Thyroid gland (tissue), 4 donors: ENCODE data around the gene MYO16. TPM values are rescaled to one million over a fixed set of nuclear protein-coding genes. Genes with fewer than 3 reads are reported as not detected.

ENCODE experiments used
- DNase-seq, 2 donors: peaks; one replicate each; pipeline ENCODE4 v3.0.0-alpha.2; 2019
- H3K27ac ChIP-seq, 3 donors: fragments of 200-600 bp; sonication (generic); 1 replicate in 2 of 3; 2 replicates in 1 of 3; pipeline ENCODE4 v1.5.1; 2016 to 2019; ENCODE audit warnings: mild to moderate bottlenecking in 1 of 3, moderate library complexity in 1 of 3
- H3K27me3 ChIP-seq: fragments of 200-600 bp; sonication (generic); one replicate; pipeline ENCODE4 v1.5.1; 2019
- H3K36me3 ChIP-seq, 2 donors: fragments of 200-600 bp; sonication (generic); one replicate each; pipeline ENCODE4 v1.5.1; 2016 to 2019
- H3K4me1 ChIP-seq, 2 donors: fragments of 200-600 bp; sonication (generic); one replicate each; pipeline ENCODE4 v1.5.1; 2017 to 2019
- H3K4me3 ChIP-seq, 3 donors: fragments of 200-600 bp; sonication (generic); replicated peaks in 1 of 3; 1 replicate in 2 of 3; 2 replicates in 1 of 3; pipeline ENCODE4 v1.5.1; 2016; ENCODE audit warnings: mild to moderate bottlenecking in 1 of 3
- H3K9me3 ChIP-seq: fragments of 200-600 bp; sonication (generic); one replicate; pipeline ENCODE4 v1.5.1; 2017
- CTCF ChIP-seq, 6 experiments: fragments of 200-600 bp in 3 of 6; fragments of 450-650 bp in 3 of 6; sonication (generic) in 3 of 6; IDR thresholded peaks; one replicate each; pipeline ENCODE4 v1.5.1; 2016 to 2019; ENCODE audit warnings: antibody characterized with exemption in 6 of 6, mild to moderate bottlenecking in 2 of 6, inconsistent platforms in 1 of 6, moderate library complexity in 1 of 6
- POLR2A ChIP-seq, 2 donors: fragments of 450-650 bp; IDR thresholded peaks; one replicate each; pipeline ENCODE4 v1.6.1; 2017; ENCODE audit warnings: antibody characterized with exemption in 2 of 2, mild to moderate bottlenecking in 2 of 2, moderate library complexity in 1 of 2
- WGBS, 2 donors: methylation state at CpG; one replicate each; pipeline ENCODE4 v1.1.5; 2017; 5-methylcytosine and 5-hydroxymethylcytosine counted together
- intact Hi-C: fragments of 100-400 bp; cut with DNase I; formaldehyde crosslinking; loops from one replicate; pipeline ENCODE4 v1.15.1; 2023
- total RNA-seq, 4 donors: library from RNA; depleted of rRNA; stranded (reverse); fragments of >200 nt; gene quantifications; one replicate each; pipeline ENCODE4 v1.2.3, GENCODE V29; 2016

Gene MYO16
- total RNA-seq, 4 donors from 2014 or later: 0.10 to 0.13 (median 0.13) TPM; not detected in 1

- TF ChIP-seq CTCF (IDR thresholded peaks at IDR 0.05) (no peak), POLR2A (IDR thresholded peaks at IDR 0.05) (no peak)
- Histone ChIP-seq H3K27me3 (no peaks in the 10 kb centered on the region), H3K4me1 (peaks cover 0 to 4% of the 10 kb centered on the region in 2 donors), H3K27ac (no peak overlapping the region), H3K9me3 (no peaks in the 10 kb centered on the region), H3K36me3 (no peaks in the 10 kb centered on the region), H3K4me3 (no peak overlapping the region)
- WGBS, 2 donors: 81 to 88% methylated on average over 3 of the region's 3 CpGs
- DNase-seq: no peak
- intact Hi-C loops: no loop called here
Measured at GRCh38 chr13:108917581-108917980, 288.2 kb downstream of the MYO16 start.

- WGBS, 2 donors: 87 to 91% methylated on average over 11 of the region's 11 CpGs
- TF ChIP-seq CTCF (IDR thresholded peaks at IDR 0.05) (no peak), POLR2A (IDR thresholded peaks at IDR 0.05) (no peak)
- intact Hi-C loops: no loop called here
- Histone ChIP-seq H3K9me3 (no peaks in the 10 kb centered on the region), H3K27me3 (no peaks in the 10 kb centered on the region), H3K36me3 (no peaks in the 10 kb centered on the region), H3K4me1 (peaks cover 0 to 4% of the 10 kb centered on the region in 2 donors), H3K4me3 (no peak overlapping the region), H3K27ac (no peak overlapping the region)
- DNase-seq: no peak
Measured at GRCh38 chr13:108919036-108919907, 289.9 kb downstream of the MYO16 start.

- WGBS, 2 donors: 71 to 72% methylated on average over 4 of the region's 4 CpGs
- TF ChIP-seq CTCF (IDR thresholded peaks at IDR 0.05) (no peak), POLR2A (IDR thresholded peaks at IDR 0.05) (no peak)
- no peaks in the 10 kb centered on the region for H3K27me3 ChIP-seq
- no peak for DNase-seq
- no peak overlapping the region for H3K27ac ChIP-seq
- H3K4me1 ChIP-seq: peaks cover 0 to 4% of the 10 kb centered on the region in 2 donors
- no peaks in the 10 kb centered on the region for H3K36me3 ChIP-seq
- intact Hi-C loops: no loop called here
- no peaks in the 10 kb centered on the region for H3K9me3 ChIP-seq
- no peak overlapping the region for H3K4me3 ChIP-seq
Measured at GRCh38 chr13:108920137-108920536, 290.7 kb downstream of the MYO16 start.

- no peaks in the 10 kb centered on the region for H3K36me3 ChIP-seq
- H3K9me3 ChIP-seq: no peaks in the 10 kb centered on the region
- no peak overlapping the region for H3K27ac ChIP-seq
- TF ChIP-seq CTCF (IDR thresholded peaks at IDR 0.05): no peak
- no peaks in the 10 kb centered on the region for H3K4me1 ChIP-seq
- intact Hi-C loops: no loop called here
- no peak overlapping the region for H3K4me3 ChIP-seq
- DNase-seq: no peak
- no peaks in the 10 kb centered on the region for H3K27me3 ChIP-seq
- 63 to 83% methylated on average over 1 of the region's 1 CpG for WGBS, 2 donors
Measured at GRCh38 chr13:108921238-108921637, 291.8 kb downstream of the MYO16 start.

- 77 to 80% methylated on average over 5 of the region's 5 CpGs for whole genome bisulfite sequencing, 2 donors
- DNase-seq: no peak
- no peak overlapping the region for H3K4me3 ChIP-seq
- TF ChIP-seq CTCF (IDR thresholded peaks at IDR 0.05) (no peak), POLR2A (IDR thresholded peaks at IDR 0.05) (no peak)
- intact Hi-C loops: no loop called here
- no peaks in the 10 kb centered on the region for H3K4me1 ChIP-seq
- H3K27ac ChIP-seq: no peak overlapping the region
- no peaks in the 10 kb centered on the region for H3K27me3 ChIP-seq
- H3K9me3 ChIP-seq: no peaks in the 10 kb centered on the region
- H3K36me3 ChIP-seq: no peaks in the 10 kb centered on the region
Measured at GRCh38 chr13:108922108-108922507, 292.7 kb downstream of the MYO16 start.
